ENCODE data around the gene CDK14.

DNA sequence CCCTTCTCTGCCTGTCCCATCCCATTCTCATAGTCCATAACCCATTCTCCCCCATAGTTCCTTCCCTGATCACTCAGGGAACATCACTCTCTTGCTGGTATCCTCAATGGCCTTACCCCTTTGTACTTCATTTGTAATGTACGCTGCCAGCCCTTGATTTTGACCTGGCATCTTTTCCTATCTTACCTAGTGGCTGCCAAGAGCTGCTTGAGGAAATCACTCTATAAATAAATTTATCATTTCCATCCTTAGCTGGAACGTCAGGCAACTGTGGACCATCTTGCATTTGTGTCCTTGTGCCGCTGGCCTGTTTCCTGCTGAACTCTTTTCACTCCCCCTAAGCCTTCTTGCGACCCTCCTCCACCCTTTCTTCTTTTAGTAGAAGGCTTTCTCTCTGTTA lies 14.0 kb downstream of the CDK14 start:
- TF ChIP-seq, protein P1, sequence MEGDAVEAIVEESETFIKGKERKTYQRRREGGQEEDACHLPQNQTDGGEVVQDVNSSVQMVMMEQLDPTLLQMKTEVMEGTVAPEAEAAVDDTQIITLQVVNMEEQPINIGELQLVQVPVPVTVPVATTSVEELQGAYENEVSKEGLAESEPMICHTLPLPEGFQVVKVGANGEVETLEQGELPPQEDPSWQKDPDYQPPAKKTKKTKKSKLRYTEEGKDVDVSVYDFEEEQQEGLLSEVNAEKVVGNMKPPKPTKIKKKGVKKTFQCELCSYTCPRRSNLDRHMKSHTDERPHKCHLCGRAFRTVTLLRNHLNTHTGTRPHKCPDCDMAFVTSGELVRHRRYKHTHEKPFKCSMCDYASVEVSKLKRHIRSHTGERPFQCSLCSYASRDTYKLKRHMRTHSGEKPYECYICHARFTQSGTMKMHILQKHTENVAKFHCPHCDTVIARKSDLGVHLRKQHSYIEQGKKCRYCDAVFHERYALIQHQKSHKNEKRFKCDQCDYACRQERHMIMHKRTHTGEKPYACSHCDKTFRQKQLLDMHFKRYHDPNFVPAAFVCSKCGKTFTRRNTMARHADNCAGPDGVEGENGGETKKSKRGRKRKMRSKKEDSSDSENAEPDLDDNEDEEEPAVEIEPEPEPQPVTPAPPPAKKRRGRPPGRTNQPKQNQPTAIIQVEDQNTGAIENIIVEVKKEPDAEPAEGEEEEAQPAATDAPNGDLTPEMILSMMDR (IDR thresholded peaks at IDR 0.05), result no peak
- TF ChIP-seq FOXP1 (CRISPR knock-in tag; IDR thresholded peaks at IDR 0.05; ENCODE audit: borderline replicate concordance) (no peak), ATF1 (CRISPR knock-in tag; IDR thresholded peaks at IDR 0.05) (no peak), ETV6 (CRISPR knock-in tag; IDR thresholded peaks at IDR 0.05) (no peak), SP1 (CRISPR knock-in tag; conservative IDR thresholded peaks at IDR 0.05) (no peak), CBFB (CRISPR knock-in tag; IDR thresholded peaks at IDR 0.05; ENCODE audit: low read depth) (no peak), GTF2I (CRISPR knock-in tag; conservative IDR thresholded peaks at IDR 0.05) (no peak)
- TF ChIP-seq, protein P2, sequence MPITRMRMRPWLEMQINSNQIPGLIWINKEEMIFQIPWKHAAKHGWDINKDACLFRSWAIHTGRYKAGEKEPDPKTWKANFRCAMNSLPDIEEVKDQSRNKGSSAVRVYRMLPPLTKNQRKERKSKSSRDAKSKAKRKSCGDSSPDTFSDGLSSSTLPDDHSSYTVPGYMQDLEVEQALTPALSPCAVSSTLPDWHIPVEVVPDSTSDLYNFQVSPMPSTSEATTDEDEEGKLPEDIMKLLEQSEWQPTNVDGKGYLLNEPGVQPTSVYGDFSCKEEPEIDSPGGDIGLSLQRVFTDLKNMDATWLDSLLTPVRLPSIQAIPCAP (CRISPR knock-in tag; IDR thresholded peaks at IDR 0.05), result no peak
